Measurements from ENCODE around the gene SH3PXD2A. TPM values are rescaled to one million over a fixed set of nuclear protein-coding genes. Genes with fewer than 3 reads are reported as not detected.

Gene SH3PXD2A
- total RNA-seq, 4 donors from 2014 or later: 35.0 to 54.8 (median 45.4) TPM

DNA sequence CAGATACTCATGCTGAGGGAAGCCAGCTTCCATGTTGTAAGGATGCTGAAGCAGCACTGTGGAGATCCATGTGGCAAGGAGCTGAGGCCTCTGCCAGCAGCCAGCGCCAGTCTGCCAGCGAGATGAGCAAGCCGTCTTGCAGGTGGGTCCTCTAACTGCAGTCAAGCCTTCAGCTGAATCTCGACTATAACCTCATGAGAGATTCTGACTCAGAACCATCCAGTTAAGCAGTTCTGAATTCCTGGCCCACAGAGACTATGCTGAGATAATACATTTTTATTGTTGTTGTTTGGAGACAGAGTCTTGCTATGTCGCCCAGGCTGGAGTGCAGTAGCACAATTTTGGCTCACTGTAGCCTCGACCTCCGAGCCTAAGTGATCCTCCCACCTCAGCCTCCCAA is 105.6 kb downstream of the SH3PXD2A start:
- no peak overlapping the region for H3K4me3 ChIP-seq (ENCODE audit: low read depth, poor library complexity, severe bottlenecking)
- no peak for DNase-seq (ENCODE audit: low spot score in 2 of 2)
- 73 to 85% methylated on average over 7 of the region's 7 CpGs for WGBS, 2 donors
- TF ChIP-seq POLR2A (IDR thresholded peaks at IDR 0.05): no peak
- TF ChIP-seq, protein P1, sequence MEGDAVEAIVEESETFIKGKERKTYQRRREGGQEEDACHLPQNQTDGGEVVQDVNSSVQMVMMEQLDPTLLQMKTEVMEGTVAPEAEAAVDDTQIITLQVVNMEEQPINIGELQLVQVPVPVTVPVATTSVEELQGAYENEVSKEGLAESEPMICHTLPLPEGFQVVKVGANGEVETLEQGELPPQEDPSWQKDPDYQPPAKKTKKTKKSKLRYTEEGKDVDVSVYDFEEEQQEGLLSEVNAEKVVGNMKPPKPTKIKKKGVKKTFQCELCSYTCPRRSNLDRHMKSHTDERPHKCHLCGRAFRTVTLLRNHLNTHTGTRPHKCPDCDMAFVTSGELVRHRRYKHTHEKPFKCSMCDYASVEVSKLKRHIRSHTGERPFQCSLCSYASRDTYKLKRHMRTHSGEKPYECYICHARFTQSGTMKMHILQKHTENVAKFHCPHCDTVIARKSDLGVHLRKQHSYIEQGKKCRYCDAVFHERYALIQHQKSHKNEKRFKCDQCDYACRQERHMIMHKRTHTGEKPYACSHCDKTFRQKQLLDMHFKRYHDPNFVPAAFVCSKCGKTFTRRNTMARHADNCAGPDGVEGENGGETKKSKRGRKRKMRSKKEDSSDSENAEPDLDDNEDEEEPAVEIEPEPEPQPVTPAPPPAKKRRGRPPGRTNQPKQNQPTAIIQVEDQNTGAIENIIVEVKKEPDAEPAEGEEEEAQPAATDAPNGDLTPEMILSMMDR (IDR thresholded peaks at IDR 0.05): no peak
- intact Hi-C loops (cut with DNase I; ENCODE audit: low total_unique reads): no loop called here

DNA sequence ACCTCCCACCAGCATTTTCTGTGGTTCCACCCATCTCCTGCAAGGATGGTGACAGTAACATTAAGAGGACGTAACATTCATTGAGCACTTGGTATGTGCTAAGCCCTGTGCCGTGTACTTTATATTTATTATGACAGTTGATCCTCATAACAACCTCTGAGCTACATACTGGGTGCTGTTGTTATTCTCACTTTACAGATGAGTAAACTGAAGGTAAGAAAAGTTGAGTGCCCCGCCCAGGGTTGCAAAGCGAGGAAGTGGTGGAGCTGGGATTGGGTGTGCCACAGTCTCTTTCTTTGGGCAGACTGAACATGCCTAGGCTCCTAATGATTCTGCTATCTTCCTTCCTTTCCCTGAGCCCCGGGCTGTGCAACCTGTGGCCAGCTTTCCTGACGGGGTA is 107.4 kb downstream of the SH3PXD2A start:
- peak in 1 of 2 donors; percentile 62 for DNase-seq (ENCODE audit: low spot score in 2 of 2)
- intact Hi-C loops (cut with DNase I; ENCODE audit: low total_unique reads): no loop called here
- WGBS, 2 donors: 48 to 61% methylated on average over 6 of the region's 6 CpGs
- H3K4me3 ChIP-seq (ENCODE audit: low read depth, poor library complexity, severe bottlenecking): no peak overlapping the region
- TF ChIP-seq, protein P1 (IDR thresholded peaks at IDR 0.05): no peak
- TF ChIP-seq POLR2A (IDR thresholded peaks at IDR 0.05): no peak

DNA sequence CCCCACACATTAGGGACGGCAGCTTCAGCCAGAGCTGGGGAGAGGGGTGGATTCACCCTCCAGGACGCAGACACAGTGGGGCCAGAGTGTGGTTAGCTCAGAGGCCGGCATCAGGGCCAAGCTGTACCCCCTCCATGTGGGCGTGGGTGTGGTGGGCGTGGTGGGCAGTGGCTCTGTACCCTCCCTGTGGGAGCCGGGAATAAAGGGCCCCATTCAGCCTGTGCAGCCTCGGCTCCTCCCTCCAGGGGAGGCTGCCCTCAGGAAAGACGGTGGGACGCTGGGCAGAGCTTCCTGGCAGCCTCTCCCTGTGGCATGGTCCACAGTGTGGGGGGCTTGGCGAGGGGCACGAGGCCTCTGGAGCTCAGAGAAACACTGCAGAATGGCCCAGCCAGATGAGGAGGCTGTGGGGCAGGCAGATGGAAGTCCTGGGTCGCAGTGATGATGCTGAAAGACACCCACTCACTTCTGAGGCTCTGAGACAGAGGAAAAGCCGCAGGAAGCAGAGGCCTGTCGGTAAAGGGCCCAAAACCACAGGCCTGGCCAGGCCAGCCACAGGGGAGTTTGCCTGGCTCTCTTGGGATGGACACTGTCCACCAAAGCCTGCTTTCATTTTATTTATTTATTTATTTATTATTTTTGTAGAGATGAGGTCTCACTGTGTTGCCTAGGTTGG is 108.0 kb downstream of the SH3PXD2A start:
- no peak overlapping the region for H3K4me3 ChIP-seq (ENCODE audit: low read depth, poor library complexity, severe bottlenecking)
- no peak for DNase-seq (ENCODE audit: low spot score in 2 of 2)
- WGBS, 2 donors: 58 to 59% methylated on average over 14 of the region's 14 CpGs
- no peak for TF ChIP-seq POLR2A (IDR thresholded peaks at IDR 0.05)
- TF ChIP-seq, protein P1 (IDR thresholded peaks at IDR 0.05): no peak
- intact Hi-C loops (cut with DNase I; ENCODE audit: low total_unique reads): no loop called here

DNA sequence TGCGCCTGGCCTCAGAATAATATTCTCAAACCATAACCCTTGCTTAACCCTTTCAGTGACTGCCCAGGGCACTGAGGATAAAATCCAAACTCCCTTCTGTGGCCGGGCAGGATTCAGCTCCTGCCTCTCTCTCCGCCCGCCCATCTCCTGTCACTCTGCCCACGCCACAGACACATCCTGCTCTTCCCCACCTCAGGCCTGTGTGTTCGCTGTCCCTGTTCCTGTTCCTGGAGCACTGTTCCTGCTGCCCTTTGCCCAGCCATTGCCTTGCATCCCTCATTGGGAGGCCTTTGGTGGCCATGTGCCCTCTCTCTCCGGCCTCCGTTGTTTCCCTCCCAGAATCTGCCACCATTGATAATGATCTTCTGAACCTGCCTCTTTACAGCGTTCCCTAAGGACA is 108.8 kb downstream of the SH3PXD2A start:
- 49 to 52% methylated on average over 9 of the region's 9 CpGs for WGBS, 2 donors
- intact Hi-C loops (cut with DNase I; ENCODE audit: low total_unique reads): no loop called here
- DNase-seq (ENCODE audit: low spot score in 2 of 2): no peak
- no peak overlapping the region for H3K4me3 ChIP-seq (ENCODE audit: low read depth, poor library complexity, severe bottlenecking)
- TF ChIP-seq, protein P1 (IDR thresholded peaks at IDR 0.05): no peak
- no peak for TF ChIP-seq POLR2A (IDR thresholded peaks at IDR 0.05)

DNA sequence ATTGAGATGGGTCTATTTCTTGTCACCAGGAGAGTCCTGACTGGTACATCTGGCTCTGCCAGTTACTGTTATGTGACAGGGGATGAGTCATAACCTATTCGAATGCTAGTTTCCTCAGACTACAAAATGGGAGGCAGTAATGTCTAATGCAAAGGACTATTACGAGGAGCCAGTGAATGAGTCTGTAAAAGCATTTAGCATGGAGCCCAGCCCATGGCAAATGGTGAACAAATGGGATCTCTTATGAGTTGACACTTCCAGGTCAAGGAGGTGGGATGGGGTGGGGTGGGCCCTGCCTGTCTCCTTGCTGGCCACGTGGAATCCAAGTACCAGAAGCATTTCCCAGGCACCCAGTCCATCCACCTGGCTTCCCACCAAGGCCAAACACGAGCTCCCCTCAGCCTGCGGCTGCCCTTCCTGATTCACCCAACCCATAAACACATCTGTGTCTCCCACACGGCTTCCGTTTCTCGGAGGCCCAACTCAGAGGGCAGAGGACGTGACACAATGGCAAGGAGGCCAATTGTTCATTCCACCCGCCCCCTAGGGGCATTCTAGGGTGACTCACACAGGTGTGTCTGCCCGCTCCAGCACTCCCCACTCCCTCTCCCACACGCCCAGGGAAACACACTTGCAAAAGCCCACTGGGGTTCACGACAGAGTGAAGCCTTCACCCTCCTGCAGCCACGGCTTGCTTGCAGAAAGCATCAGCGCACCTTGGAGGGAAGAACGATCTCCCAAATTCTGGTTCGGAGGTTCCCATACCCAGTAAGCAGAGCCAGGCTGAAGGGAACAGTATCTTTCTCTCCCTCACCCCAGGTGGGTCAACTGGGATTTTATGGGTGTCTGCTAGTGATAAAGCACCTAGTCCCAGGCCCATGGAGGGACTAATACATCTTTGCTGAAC is 109.8 kb downstream of the SH3PXD2A start:
- TF ChIP-seq POLR2A (IDR thresholded peaks at IDR 0.05): no peak
- TF ChIP-seq, protein P1 (IDR thresholded peaks at IDR 0.05): no peak
- intact Hi-C loops (cut with DNase I; ENCODE audit: low total_unique reads): no loop called here
- 44 to 59% methylated on average over 16 to 17 of the region's 17 CpGs for WGBS, 2 donors
- DNase-seq (ENCODE audit: low spot score in 2 of 2): peak in 1 of 2 donors; percentile 58
- H3K4me3 ChIP-seq (ENCODE audit: low read depth, poor library complexity, severe bottlenecking): no peak overlapping the region
